ENCODE results near the gene QSOX1. TPM values are rescaled to one million over a fixed set of nuclear protein-coding genes. Genes with fewer than 3 reads are reported as not detected.

QSOX1 gene
- total and polyA plus RNA-seq, 8 donors: 67.5 to 143 (median 112) TPM

DNA sequence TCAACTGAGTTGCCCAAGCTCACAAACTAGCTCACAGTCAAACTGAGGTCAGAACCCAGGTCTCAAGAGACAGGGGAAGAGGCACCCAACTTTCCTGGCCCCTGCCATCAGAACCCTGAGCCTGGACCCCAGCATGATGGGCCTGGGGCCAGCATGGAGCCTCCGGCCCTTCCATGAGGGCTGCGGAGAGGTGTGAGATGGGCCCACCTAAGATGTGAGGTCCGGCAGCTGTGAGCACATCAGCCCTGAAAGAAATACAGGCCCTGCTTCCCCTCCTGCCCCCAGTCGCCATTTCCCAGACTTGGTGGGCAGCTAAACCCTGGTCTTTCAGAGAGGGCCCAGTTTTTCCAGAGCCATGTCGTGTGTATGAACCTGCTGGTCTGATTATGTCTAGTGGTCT is 30.6 kb downstream of the QSOX1 start:
- FAIRE-seq: no peak
- WGBS, 2 donors: 82 to 83% methylated on average over 5 of the region's 5 CpGs
- H3K4me3 ChIP-seq: no peak overlapping the region
- peaks cover 0 to 94% (median 21%) of the 10 kb centered on the region in 3 donors for H3K36me3 ChIP-seq
- TF ChIP-seq, protein P1, sequence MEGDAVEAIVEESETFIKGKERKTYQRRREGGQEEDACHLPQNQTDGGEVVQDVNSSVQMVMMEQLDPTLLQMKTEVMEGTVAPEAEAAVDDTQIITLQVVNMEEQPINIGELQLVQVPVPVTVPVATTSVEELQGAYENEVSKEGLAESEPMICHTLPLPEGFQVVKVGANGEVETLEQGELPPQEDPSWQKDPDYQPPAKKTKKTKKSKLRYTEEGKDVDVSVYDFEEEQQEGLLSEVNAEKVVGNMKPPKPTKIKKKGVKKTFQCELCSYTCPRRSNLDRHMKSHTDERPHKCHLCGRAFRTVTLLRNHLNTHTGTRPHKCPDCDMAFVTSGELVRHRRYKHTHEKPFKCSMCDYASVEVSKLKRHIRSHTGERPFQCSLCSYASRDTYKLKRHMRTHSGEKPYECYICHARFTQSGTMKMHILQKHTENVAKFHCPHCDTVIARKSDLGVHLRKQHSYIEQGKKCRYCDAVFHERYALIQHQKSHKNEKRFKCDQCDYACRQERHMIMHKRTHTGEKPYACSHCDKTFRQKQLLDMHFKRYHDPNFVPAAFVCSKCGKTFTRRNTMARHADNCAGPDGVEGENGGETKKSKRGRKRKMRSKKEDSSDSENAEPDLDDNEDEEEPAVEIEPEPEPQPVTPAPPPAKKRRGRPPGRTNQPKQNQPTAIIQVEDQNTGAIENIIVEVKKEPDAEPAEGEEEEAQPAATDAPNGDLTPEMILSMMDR (IDR thresholded peaks at IDR 0.05): no peak
- DNase-seq: peak in 1 of 6 donors; percentile 34
- intact Hi-C loops (cut with DNase I): no loop called here
- no peak overlapping the region for H3K27ac ChIP-seq
- no peaks in the 10 kb centered on the region for H3K4me1 ChIP-seq
- no peaks in the 10 kb centered on the region for H3K9me3 ChIP-seq
- H3K27me3 ChIP-seq: no peaks in the 10 kb centered on the region
- no peak for ATAC-seq

DNA sequence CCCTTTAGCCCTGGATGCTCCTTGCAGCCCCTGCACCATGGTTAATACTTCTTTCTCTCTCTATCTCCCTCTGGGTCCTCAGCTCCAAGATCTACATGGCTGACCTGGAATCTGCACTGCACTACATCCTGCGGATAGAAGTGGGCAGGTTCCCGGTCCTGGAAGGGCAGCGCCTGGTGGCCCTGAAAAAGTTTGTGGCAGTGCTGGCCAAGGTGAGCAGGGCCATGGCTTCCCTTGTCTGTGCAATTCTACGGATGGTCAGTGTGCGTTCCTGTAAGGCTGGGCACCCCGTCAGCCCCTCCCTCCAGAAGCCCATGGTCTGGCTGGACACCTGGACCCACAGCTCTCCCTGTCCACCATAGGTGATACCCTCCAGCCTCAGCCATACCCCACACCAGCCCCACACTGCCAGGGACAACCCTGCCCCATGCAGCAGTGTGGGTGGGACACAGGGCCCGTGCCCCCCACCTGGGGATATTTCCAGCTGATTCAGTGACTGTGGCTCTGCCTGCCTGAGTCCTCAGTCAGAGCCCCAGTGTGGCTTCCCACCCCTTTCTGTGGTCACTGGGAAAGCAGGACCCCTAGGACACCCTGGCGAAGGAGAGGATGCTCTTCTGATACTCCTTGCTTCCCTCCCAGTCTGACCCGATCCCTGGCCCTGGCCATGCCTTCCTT is 31.4 kb downstream of the QSOX1 start:
- no peak overlapping the region for H3K27ac ChIP-seq
- 92 to 93% methylated on average over 9 of the region's 9 CpGs for WGBS, 2 donors
- no peak for ATAC-seq
- H3K4me3 ChIP-seq: no peak overlapping the region
- intact Hi-C loops (cut with DNase I): no loop called here
- H3K36me3 ChIP-seq: peaks cover 0 to 96% (median 25%) of the 10 kb centered on the region in 3 donors
- TF ChIP-seq, protein P1 (IDR thresholded peaks at IDR 0.05): no peak
- H3K9me3 ChIP-seq: no peaks in the 10 kb centered on the region
- H3K27me3 ChIP-seq: no peaks in the 10 kb centered on the region
- H3K4me1 ChIP-seq: no peaks in the 10 kb centered on the region
- no peak for FAIRE-seq
- DNase-seq: peak in 1 of 6 donors; percentile 30

DNA sequence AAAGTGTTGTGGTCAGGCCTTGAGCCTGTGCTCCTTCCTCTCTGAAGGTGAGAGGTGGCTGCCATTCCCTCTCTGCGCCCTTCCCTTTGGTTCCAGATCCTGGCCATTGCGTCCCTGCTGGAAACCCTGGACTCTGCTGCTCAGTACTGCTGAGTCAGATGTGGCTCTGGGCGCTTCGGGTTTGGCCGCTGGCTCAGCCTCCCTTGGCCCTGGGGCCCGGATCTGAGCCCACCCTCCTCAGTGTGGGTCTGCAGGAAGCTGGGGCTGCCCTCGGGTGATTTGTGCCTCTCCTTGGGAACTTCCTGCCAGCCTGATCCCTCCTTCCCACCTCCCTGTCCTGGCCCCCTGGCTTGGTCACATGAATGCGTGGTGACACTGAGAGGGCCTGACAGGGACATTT is 32.2 kb downstream of the QSOX1 start:
- H3K4me1 ChIP-seq: no peaks in the 10 kb centered on the region
- TF ChIP-seq, protein P1 (IDR thresholded peaks at IDR 0.05): no peak
- H3K4me3 ChIP-seq: no peak overlapping the region
- ATAC-seq: peak in 1 of 4 donors; percentile 21
- 76 to 78% methylated on average over 8 of the region's 8 CpGs for WGBS, 2 donors
- H3K27me3 ChIP-seq: no peaks in the 10 kb centered on the region
- intact Hi-C loops (cut with DNase I): no loop called here
- no peaks in the 10 kb centered on the region for H3K9me3 ChIP-seq
- no peak for FAIRE-seq
- no peak overlapping the region for H3K27ac ChIP-seq
- DNase-seq: no peak
- peaks cover 0 to 95% (median 25%) of the 10 kb centered on the region in 3 donors for H3K36me3 ChIP-seq

DNA sequence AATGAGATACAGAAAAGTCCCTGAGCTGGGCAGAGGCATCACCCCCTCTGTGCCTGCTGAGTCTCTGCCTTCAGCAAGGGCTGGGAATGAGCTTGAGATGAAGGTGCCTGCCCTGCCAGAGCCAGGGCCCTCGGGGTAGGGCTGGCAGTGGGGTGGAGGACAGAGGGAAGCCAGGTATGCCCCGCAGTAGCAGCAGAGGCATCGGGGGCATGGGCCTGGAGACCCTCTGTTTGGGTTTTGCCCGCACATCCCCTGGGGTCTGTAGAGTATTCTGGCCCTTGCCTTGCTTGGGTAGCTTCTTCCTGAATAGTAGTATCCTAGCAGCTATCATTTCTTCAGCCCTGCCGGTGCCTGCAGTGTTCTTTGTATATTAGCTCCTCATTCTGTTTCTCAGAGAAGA is 33.0 kb downstream of the QSOX1 start:
- FAIRE-seq (no peak), DNase-seq (no peak), ATAC-seq (no peak)
- Histone ChIP-seq H3K4me3 (no peak overlapping the region), H3K9me3 (no peaks in the 10 kb centered on the region), H3K27me3 (no peaks in the 10 kb centered on the region), H3K36me3 (peaks cover 0 to 91% (median 25%) of the 10 kb centered on the region in 3 donors), H3K27ac (no peak overlapping the region), H3K4me1 (no peaks in the 10 kb centered on the region)
- TF ChIP-seq, protein P1 (IDR thresholded peaks at IDR 0.05): no peak
- intact Hi-C loops (cut with DNase I): no loop called here
- WGBS, 2 donors: 90 to 93% methylated on average over 5 of the region's 5 CpGs

DNA sequence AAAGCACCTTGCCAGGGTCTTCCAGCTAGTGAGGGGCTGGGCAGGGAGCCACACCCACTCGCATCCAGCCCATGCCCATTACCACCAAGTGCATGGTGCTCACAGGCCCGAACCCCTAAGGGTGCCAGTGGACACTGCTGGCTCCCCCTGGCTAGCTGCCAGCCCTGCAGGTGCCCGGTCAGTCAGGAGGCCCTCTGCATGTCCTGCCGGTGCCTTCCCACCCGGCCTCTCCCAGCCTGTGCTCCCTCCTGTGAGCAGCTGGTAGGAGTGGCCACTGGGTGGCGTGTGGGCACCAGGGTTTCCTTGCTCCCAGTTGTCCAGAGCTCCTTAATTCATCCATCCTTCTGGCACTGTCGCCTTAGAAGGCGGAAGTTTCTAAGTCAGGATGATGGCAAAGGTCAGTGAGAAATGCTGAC is 33.4 kb downstream of the QSOX1 start:
- peaks cover 0 to 86% (median 25%) of the 10 kb centered on the region in 3 donors for H3K36me3 ChIP-seq
- no peak for FAIRE-seq

More for the DNA sequence above, 33.4 kb downstream of the QSOX1 start:
- 49 to 57% methylated on average over 8 of the region's 8 CpGs for WGBS, 2 donors
- Histone ChIP-seq H3K27me3 (no peaks in the 10 kb centered on the region), H3K4me3 (no peak overlapping the region), H3K4me1 (no peaks in the 10 kb centered on the region), H3K9me3 (no peaks in the 10 kb centered on the region), H3K27ac (no peak overlapping the region)
- DNase-seq: peak in 4 of 6 donors; percentile 43 to 86 (median 60)
- ATAC-seq: peak; percentile 52 to 81 (median 78)
- TF ChIP-seq, protein P1 (IDR thresholded peaks at IDR 0.05): peak in 3 of 4 donors; percentile 7 to 46 (median 43)
- intact Hi-C loops (cut with DNase I): no loop called here

All from pancreas (tissue), 10 donors.